ENCODE measurements around the gene JUNB. TPM values are rescaled to one million over a fixed set of nuclear protein-coding genes. Genes with fewer than 3 reads are reported as not detected.
"Not testable (repeated sequence)": the region's sequence is repeated elsewhere in the genome, so short reads cannot be mapped to it uniquely, and the experiment has no call there.

The JUNB gene
- polyA plus RNA-seq, 1 of the 3 experiments (the other 2 are of a cell fraction), result 224 TPM

- Histone ChIP-seq H3K27me3 (ENCODE audit: insufficient read depth) (no peaks in the 10 kb centered on the region), H3K9me3 (no peaks in the 10 kb centered on the region), H3F3A (replicated peaks; ENCODE audit: insufficient read depth) (no peaks in the 10 kb centered on the region), H2AFZ (ENCODE audit: low read depth) (no peak overlapping the region), H3K4me1 (ENCODE audit: control insufficient read depth in 1 of 2, insufficient read depth in 2 of 2, low read depth in 1 of 2, low read length in 1 of 2) (no peaks in the 10 kb centered on the region), H3K9ac (no peak overlapping the region), H4K20me1 (ENCODE audit: insufficient read depth) (no peaks in the 10 kb centered on the region), H3K9me2 (no peaks in the 10 kb centered on the region), H3K4me2 (no peak overlapping the region), H3K79me2 (ENCODE audit: insufficient read depth) (no peaks in the 10 kb centered on the region), H3K36me3 (replicated peaks in 1 of 2; ENCODE audit: control insufficient read depth in 1 of 2, insufficient read depth in 2 of 2, low read length in 1 of 2) (peaks cover 0 to 6% of the 10 kb centered on the region in 2 experiments), H3K27ac (ENCODE audit: low read depth in 2 of 2, low read length in 1 of 2) (no peak overlapping the region), H3K4me3 (ENCODE audit: low read depth in 2 of 2, low read length in 1 of 2) (no peak overlapping the region)
- DNase-seq, result no peak
- CTCF ChIA-PET, result interaction anchor here (1.1 to 6.7 kb wide), 4 partner anchors 11 to 37 kb away, joined by 3 to 48 read pairs (median 10); no protein-coding TSS in a partner anchor
- WGBS (ENCODE audit: low lambda C conversion rate), result 95% methylated on average over 7 of the region's 7 CpGs
- TF ChIP-seq, protein P1, sequence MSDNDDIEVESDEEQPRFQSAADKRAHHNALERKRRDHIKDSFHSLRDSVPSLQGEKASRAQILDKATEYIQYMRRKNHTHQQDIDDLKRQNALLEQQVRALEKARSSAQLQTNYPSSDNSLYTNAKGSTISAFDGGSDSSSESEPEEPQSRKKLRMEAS (IDR thresholded peaks at IDR 0.05; ENCODE audit: low read depth), result no peak
- no peak for TF ChIP-seq NRF1 (IDR thresholded peaks at IDR 0.05; ENCODE audit: low read depth, low read length)
- TF ChIP-seq EP300 (IDR thresholded peaks at IDR 0.05; ENCODE audit: borderline replicate concordance in 1 of 2, low read depth in 1 of 2, low read length in 1 of 2), result no peak
- TF ChIP-seq, protein P2, sequence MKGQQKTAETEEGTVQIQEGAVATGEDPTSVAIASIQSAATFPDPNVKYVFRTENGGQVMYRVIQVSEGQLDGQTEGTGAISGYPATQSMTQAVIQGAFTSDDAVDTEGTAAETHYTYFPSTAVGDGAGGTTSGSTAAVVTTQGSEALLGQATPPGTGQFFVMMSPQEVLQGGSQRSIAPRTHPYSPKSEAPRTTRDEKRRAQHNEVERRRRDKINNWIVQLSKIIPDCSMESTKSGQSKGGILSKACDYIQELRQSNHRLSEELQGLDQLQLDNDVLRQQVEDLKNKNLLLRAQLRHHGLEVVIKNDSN (IDR thresholded peaks at IDR 0.05; ENCODE audit: borderline replicate concordance, low read depth), result no peak
- TF ChIP-seq FOSL2 (IDR thresholded peaks at IDR 0.05; ENCODE audit: borderline replicate concordance, low read depth), result no peak
- no peak for TF ChIP-seq CTCF (IDR thresholded peaks at IDR 0.05)
- TF ChIP-seq, protein P3, sequence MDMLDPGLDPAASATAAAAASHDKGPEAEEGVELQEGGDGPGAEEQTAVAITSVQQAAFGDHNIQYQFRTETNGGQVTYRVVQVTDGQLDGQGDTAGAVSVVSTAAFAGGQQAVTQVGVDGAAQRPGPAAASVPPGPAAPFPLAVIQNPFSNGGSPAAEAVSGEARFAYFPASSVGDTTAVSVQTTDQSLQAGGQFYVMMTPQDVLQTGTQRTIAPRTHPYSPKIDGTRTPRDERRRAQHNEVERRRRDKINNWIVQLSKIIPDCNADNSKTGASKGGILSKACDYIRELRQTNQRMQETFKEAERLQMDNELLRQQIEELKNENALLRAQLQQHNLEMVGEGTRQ (IDR thresholded peaks at IDR 0.05; ENCODE audit: borderline replicate concordance, low read depth, low read length), result no peak
- TF ChIP-seq MXI1 (IDR thresholded peaks at IDR 0.05; ENCODE audit: low read depth, low read length), result no peak
- no peak for TF ChIP-seq RCOR1 (IDR thresholded peaks at IDR 0.05; ENCODE audit: low read length)
- no peak for TF ChIP-seq SIN3A (IDR thresholded peaks at IDR 0.05; ENCODE audit: borderline replicate concordance, low read depth, low read length)
- TF ChIP-seq SMC3 (IDR thresholded peaks at IDR 0.05; ENCODE audit: low read depth, low read length), result no peak
- TF ChIP-seq EZH2phosphoT487 (IDR thresholded peaks at IDR 0.05; ENCODE audit: borderline replicate concordance, low read depth), result no peak
- no peak for TF ChIP-seq IRF3 (IDR thresholded peaks at IDR 0.05; ENCODE audit: low read depth, low read length)
- TF ChIP-seq MEF2A (IDR thresholded peaks at IDR 0.05; ENCODE audit: borderline replicate concordance, low read depth), result no peak
- no peak for TF ChIP-seq PBX3 (IDR thresholded peaks at IDR 0.05)
- no peak for TF ChIP-seq NFIC (IDR thresholded peaks at IDR 0.05; ENCODE audit: borderline replicate concordance)
- no peak for TF ChIP-seq FOXM1 (IDR thresholded peaks at IDR 0.05; ENCODE audit: low read depth)
- no peak for TF ChIP-seq RFX5 (IDR thresholded peaks at IDR 0.05; ENCODE audit: low read length)
- POLR2A ChIA-PET, result interaction anchor here (0.5 to 1.9 kb wide), 4 partner anchors 9 to 67 kb away, joined by 3 to 6 read pairs (median 3); partner anchors contain the start of genes DNASE2 and RNASEH2A
These were observed 23.8 kb downstream of the JUNB start for GRCh38 chr19:12815088-12815487.

DNA sequence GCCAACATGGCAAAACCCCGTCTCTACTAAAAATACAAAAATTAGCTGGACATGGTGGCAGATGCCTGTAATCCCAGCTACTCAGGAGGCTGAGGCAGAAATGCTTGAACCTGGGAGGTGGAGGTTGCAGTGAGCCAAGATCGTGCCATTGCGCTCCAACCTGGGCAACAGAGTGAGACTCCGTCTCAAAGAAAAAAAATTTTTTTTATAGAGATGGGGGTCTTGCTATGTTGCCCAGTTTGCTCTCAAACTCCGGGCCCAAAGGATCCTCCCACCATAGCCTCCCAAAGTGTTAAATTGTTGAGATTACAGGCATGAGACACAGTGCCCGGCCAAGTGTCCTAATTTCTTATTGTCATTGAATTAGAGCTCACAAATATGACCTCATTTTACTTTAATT, 25.9 kb downstream of the JUNB start:
- H2AFZ ChIP-seq (ENCODE audit: low read depth); POLR2A ChIA-PET; H3K4me3 ChIP-seq (ENCODE audit: low read depth in 2 of 2, low read length in 1 of 2); H3K9me3 ChIP-seq; H3K4me1 ChIP-seq (ENCODE audit: control insufficient read depth in 1 of 2, insufficient read depth in 2 of 2, low read depth in 1 of 2, low read length in 1 of 2); H3K27ac ChIP-seq (ENCODE audit: low read depth in 2 of 2, low read length in 1 of 2); H3K9me2 ChIP-seq; H3K27me3 ChIP-seq (ENCODE audit: insufficient read depth); H4K20me1 ChIP-seq (ENCODE audit: insufficient read depth); H3K36me3 ChIP-seq (replicated peaks in 1 of 2; ENCODE audit: control insufficient read depth in 1 of 2, insufficient read depth in 2 of 2, low read length in 1 of 2); H3K9ac ChIP-seq; H3K79me2 ChIP-seq (ENCODE audit: insufficient read depth); DNase-seq; H3K4me2 ChIP-seq; H3F3A ChIP-seq (replicated peaks; ENCODE audit: insufficient read depth): not testable (repeated sequence)
- WGBS (ENCODE audit: low lambda C conversion rate), result 94% methylated on average over 6 of the region's 6 CpGs
- CTCF ChIA-PET, result interaction anchor here (2.5 to 6.7 kb wide), 2 partner anchors 9 to 30 kb away, joined by 16 to 48 read pairs; no protein-coding TSS in a partner anchor

Measured in SK-N-SH (cell line).